ENCODE data around the gene SAP25. TPM values are rescaled to one million over a fixed set of nuclear protein-coding genes. Genes with fewer than 3 reads are reported as not detected.
A peak's percentile ranks its signal among the peaks of the same experiment; 100 is the strongest.

The SAP25 gene
- total and polyA plus RNA-seq, 2 of the 4 experiments (the other 2 are of a cell fraction): 1.8 TPM; not detected in 1

GRCh38 chr7:100574362-100575205, 884 bp upstream of the SAP25 start:
- H3K23ac ChIP-seq (ENCODE audit: low read depth, low read length): no peak overlapping the region
- dilution Hi-C loops (cut with HindIII; ENCODE audit: low sequenced_read_pairs, unreplicated experiment): no loop called here
- no peak overlapping the region for H2AFZ ChIP-seq (replicated peaks; ENCODE audit: low read length, poor library complexity)
- H3K56ac ChIP-seq (ENCODE audit: extremely low read depth, insufficient read depth, low read length): no peak overlapping the region
- no peak overlapping the region for H3K27ac ChIP-seq (ENCODE audit: insufficient read depth, low read length)
- ATAC-seq (ENCODE audit: low read depth) (no peak), DNase-seq (no peak)
- intact Hi-C loops (cut with micrococcal nuclease): no loop called here
- in situ Hi-C loops (cut with MboI; ENCODE audit: low sequenced_read_pairs): loop anchor here (25.0 kb wide), 1 partner anchor 288 kb away; the partner anchor contains the start of genes SLC12A9 and TRIP6
- H4K5ac ChIP-seq (ENCODE audit: low read depth, low read length): no peak overlapping the region
- H3K18ac ChIP-seq (ENCODE audit: low read depth, low read length): no peak overlapping the region
- H3K27me3 ChIP-seq (ENCODE audit: control insufficient read depth, insufficient read depth, low read length): peaks cover 3% of the 10 kb centered on the region; the same call in 1 of the 2 replicates
- peaks cover 0 to 10% of the 10 kb centered on the region in 2 experiments; a peak in 2 of 4 replicates for H3K79me1 ChIP-seq (ENCODE audit: low read depth in 1 of 2, low read length in 2 of 2)
- H2AK9ac ChIP-seq (replicated peaks; ENCODE audit: low read depth, low read length, poor library complexity): no peak overlapping the region
- WGBS, 2 experiments (ENCODE audit: extremely low coverage in 2 of 2, insufficient read length in 1 of 2): 79% methylated on average over 15 of the region's 44 CpGs; no CpG with 5 or more reads in 1 of the 2 experiments
- CTCF ChIA-PET: no interaction called here
- H3K4me1 ChIP-seq (ENCODE audit: control insufficient read depth, insufficient read depth, low read length): peaks cover 2% of the 10 kb centered on the region; the same call in 1 of the 2 replicates
- H4K8ac ChIP-seq (ENCODE audit: low read depth in 2 of 2, low read length in 2 of 2): no peak overlapping the region
- no peak overlapping the region for H3K4me2 ChIP-seq (ENCODE audit: low read depth, low read length)
- no peak overlapping the region for H4K91ac ChIP-seq (ENCODE audit: insufficient read depth, low read depth, low read length)
- H3K9me3 ChIP-seq (ENCODE audit: control insufficient read depth, insufficient read depth, low read length): no peaks in the 10 kb centered on the region
- no peak overlapping the region for H3K14ac ChIP-seq (replicated peaks; ENCODE audit: low read depth, low read length)
- no peak overlapping the region for H2BK120ac ChIP-seq (ENCODE audit: low read depth, low read length)
- no peaks in the 10 kb centered on the region for H4K20me1 ChIP-seq (ENCODE audit: insufficient read depth, low read length)
- no peak overlapping the region for H3K4ac ChIP-seq (ENCODE audit: low read depth, low read length)
- no peak overlapping the region for H2AK5ac ChIP-seq (ENCODE audit: low read depth, low read length)
- no peak overlapping the region for H3K9ac ChIP-seq (ENCODE audit: low read depth, low read length)
- no peak overlapping the region for H2BK20ac ChIP-seq (ENCODE audit: low read depth, low read length)
- H3K4me3 ChIP-seq (ENCODE audit: insufficient read depth, low read depth, low read length): no peak overlapping the region
- BruUV-seq (replicated peaks): TSS peak; percentile 46
- no peak overlapping the region for H2BK15ac ChIP-seq (ENCODE audit: low read depth, low read length)
- H2BK5ac ChIP-seq (ENCODE audit: low read depth, low read length, poor library complexity, severe bottlenecking): no peak overlapping the region
- POLR2A ChIA-PET (ENCODE audit: unreplicated experiment): no interaction called here
- TF ChIP-seq CHD1 (IDR thresholded peaks at IDR 0.05; ENCODE audit: low read depth, low read length): no peak
- TF ChIP-seq BHLHE40 (IDR thresholded peaks at IDR 0.05; ENCODE audit: low read depth, low read length): no peak
- no peak for TF ChIP-seq ELK1 (IDR thresholded peaks at IDR 0.05; ENCODE audit: borderline replicate concordance, low read depth, low read length)
- no peak for TF ChIP-seq SMC3 (IDR thresholded peaks at IDR 0.05; ENCODE audit: low read depth, low read length)
- TF ChIP-seq MAFK (IDR thresholded peaks at IDR 0.05; ENCODE audit: low read depth, low read length): no peak
- TF ChIP-seq RCOR1 (IDR thresholded peaks at IDR 0.05; ENCODE audit: insufficient replicate concordance, low read length): no peak
- no peak for TF ChIP-seq CTCF (conservative IDR thresholded peaks at IDR 0.05; ENCODE audit: low read depth, low read length)
- TF ChIP-seq MAZ (IDR thresholded peaks at IDR 0.05; ENCODE audit: borderline replicate concordance, low read depth, low read length): no peak
- TF ChIP-seq RAD21 (IDR thresholded peaks at IDR 0.05; ENCODE audit: low read length): no peak
- TF ChIP-seq FOS (IDR thresholded peaks at IDR 0.05; ENCODE audit: low read depth, low read length): no peak
- no peak for TF ChIP-seq NFE2L2 (IDR thresholded peaks at IDR 0.05; ENCODE audit: low read depth, low read length)
- no peak for TF ChIP-seq MXI1 (IDR thresholded peaks at IDR 0.05; ENCODE audit: borderline replicate concordance, low read depth, low read length)
- no peak for TF ChIP-seq POLR2A (IDR thresholded peaks at IDR 0.05; ENCODE audit: low read depth, low read length)
- TF ChIP-seq, protein P1, sequence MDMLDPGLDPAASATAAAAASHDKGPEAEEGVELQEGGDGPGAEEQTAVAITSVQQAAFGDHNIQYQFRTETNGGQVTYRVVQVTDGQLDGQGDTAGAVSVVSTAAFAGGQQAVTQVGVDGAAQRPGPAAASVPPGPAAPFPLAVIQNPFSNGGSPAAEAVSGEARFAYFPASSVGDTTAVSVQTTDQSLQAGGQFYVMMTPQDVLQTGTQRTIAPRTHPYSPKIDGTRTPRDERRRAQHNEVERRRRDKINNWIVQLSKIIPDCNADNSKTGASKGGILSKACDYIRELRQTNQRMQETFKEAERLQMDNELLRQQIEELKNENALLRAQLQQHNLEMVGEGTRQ (IDR thresholded peaks at IDR 0.05; ENCODE audit: low read depth, low read length): no peak
- no peaks in the 10 kb centered on the region for H3K9me1 ChIP-seq (ENCODE audit: insufficient read depth, low read length)
- H3K36me3 ChIP-seq (ENCODE audit: control insufficient read depth, insufficient read depth, low read length): peaks cover 47% of the 10 kb centered on the region
